Hepatocyte (in vitro differentiated cells): ENCODE data around the gene CLECL1. TPM values are rescaled to one million over a fixed set of nuclear protein-coding genes. Genes with fewer than 3 reads are reported as not detected.
"Not testable (repeated sequence)": the region's sequence is repeated elsewhere in the genome, so short reads cannot be mapped to it uniquely, and the experiment has no call there.

Experiments used
- DNase-seq: peaks from one replicate; pipeline ENCODE4 v3.0.0-alpha.2; 2016; ENCODE audit warnings: low spot score
- H2AFZ ChIP-seq: fragments of 200-600 bp; sonication (generic); 2 replicates; pipeline ENCODE4 v1.6.0; 2016; ENCODE audit warnings: antibody characterized with exemption, mild to moderate bottlenecking
- H3K27ac ChIP-seq: fragments of 200-600 bp; sonication (generic); 2 replicates; pipeline ENCODE4 v1.5.1; 2016; ENCODE audit warnings: mild to moderate bottlenecking
- H3K27me3 ChIP-seq: fragments of 200-600 bp; sonication (generic); 2 replicates; pipeline ENCODE4 v1.6.1; 2016
- H3K36me3 ChIP-seq: fragments of 200-600 bp; sonication (generic); replicated peaks from 2 replicates; pipeline ENCODE4 v1.5.1; 2016; ENCODE audit warnings: low read depth; ENCODE audit not compliant: insufficient read depth
- H3K4me1 ChIP-seq: fragments of 200-600 bp; sonication (generic); 2 replicates; pipeline ENCODE4 v1.5.1; 2016; ENCODE audit warnings: mild to moderate bottlenecking, moderate library complexity; ENCODE audit not compliant: insufficient read depth
- H3K4me2 ChIP-seq: fragments of 200-600 bp; sonication (generic); 2 replicates; pipeline ENCODE4 v1.6.0; 2016
- H3K4me3 ChIP-seq: fragments of 200-600 bp; sonication (generic); 2 replicates; pipeline ENCODE4 v1.5.1; 2016; ENCODE audit warnings: mild to moderate bottlenecking
- H3K79me2 ChIP-seq: fragments of 200-600 bp; sonication (generic); 2 replicates; pipeline ENCODE4 v1.6.0; 2017; ENCODE audit warnings: mild to moderate bottlenecking
- H3K9me2 ChIP-seq: fragments of 200-600 bp; sonication (generic); replicated peaks from 2 replicates; pipeline ENCODE4 v1.6.0; 2017; ENCODE audit warnings: mild to moderate bottlenecking; ENCODE audit not compliant: insufficient read depth
- H3K9me3 ChIP-seq: fragments of 200-600 bp; sonication (generic); 2 replicates; pipeline ENCODE4 v1.5.1; 2016; ENCODE audit warnings: low read depth, mild to moderate bottlenecking
- H4K20me1 ChIP-seq: fragments of 200-600 bp; sonication (generic); 2 replicates; pipeline ENCODE4 v1.6.0; 2016; ENCODE audit warnings: mild to moderate bottlenecking; ENCODE audit not compliant: insufficient read depth, poor library complexity, severe bottlenecking
- EZH2 ChIP-seq: fragments of 200-600 bp; sonication (generic); IDR thresholded peaks from 2 replicates; pipeline ENCODE4 v1.6.1; 2016; ENCODE audit warnings: antibody characterized with exemption, mild to moderate bottlenecking, borderline replicate concordance
- EZH2phosphoT487 ChIP-seq: fragments of 200-600 bp; sonication (generic); IDR thresholded peaks from one replicate; pipeline ENCODE4 v1.6.1; 2018; ENCODE audit warnings: antibody characterized with exemption, mild to moderate bottlenecking, low read depth, moderate library complexity; ENCODE audit not compliant: unreplicated experiment, severe bottlenecking
- WGBS: methylation state at CpG from one replicate; pipeline ENCODE4 v1.1.6; 2016; ENCODE audit warnings: low lambda C conversion rate; ENCODE audit errors: missing lambda C conversion rate; 5-methylcytosine and 5-hydroxymethylcytosine counted together
- polyA plus RNA-seq: library from polyadenylated mRNA; unstranded; fragments of >200 nt; fragmentation: Nextera tagmentation; extraction: Ambion mirVana; gene quantifications from 2 replicates; pipeline ENCODE4 v1.2.1, GENCODE V29; 2016
- total RNA-seq: library from RNA; depleted of rRNA; stranded (reverse); fragments of >200 nt; gene quantifications from 2 replicates; pipeline ENCODE4 v1.2.3, GENCODE V29; 2014
- TF ChIP-seq, protein P1 (sequence below): fragments of 200-600 bp; sonication (generic); IDR thresholded peaks from 2 replicates; pipeline ENCODE4 v1.5.1; 2016; ENCODE audit warnings: antibody characterized with exemption, mild to moderate bottlenecking; ENCODE audit not compliant: poor library complexity

CLECL1 gene
- total and polyA plus RNA-seq, 2 experiments from 2014 or later: not detected

GRCh38 chr12:9740106-9740750 lies 7.3 kb upstream of the CLECL1 start:
- Histone ChIP-seq H4K20me1 (no peaks in the 10 kb centered on the region), H3K4me3 (no peak overlapping the region), H3K9me3 (no peaks in the 10 kb centered on the region), H3K4me2 (no peak overlapping the region), H3K27me3 (no peaks in the 10 kb centered on the region), H2AFZ (no peak overlapping the region), H3K9me2 (no peaks in the 10 kb centered on the region), H3K36me3 (no peaks in the 10 kb centered on the region), H3K27ac (no peak overlapping the region), H3K79me2 (no peaks in the 10 kb centered on the region), H3K4me1 (peaks cover 4% of the 10 kb centered on the region)
- TF ChIP-seq EZH2phosphoT487: no peak
- 90% methylated on average over 7 of the region's 7 CpGs for WGBS
- no peak for DNase-seq

GRCh38 chr12:9739404-9740105 lies 6.7 kb upstream of the CLECL1 start:
- DNase-seq, H4K20me1 ChIP-seq, H3K4me1 ChIP-seq, H3K27me3 ChIP-seq, H3K36me3 ChIP-seq, H2AFZ ChIP-seq, H3K4me3 ChIP-seq, H3K27ac ChIP-seq, H3K4me2 ChIP-seq, H3K9me2 ChIP-seq, H3K9me3 ChIP-seq, H3K79me2 ChIP-seq: not testable (repeated sequence)
- WGBS: 98% methylated on average over 28 of the region's 54 CpGs

- H3K9me2 ChIP-seq, H2AFZ ChIP-seq, H3K27ac ChIP-seq, DNase-seq, H3K79me2 ChIP-seq, H3K4me3 ChIP-seq, H3K4me2 ChIP-seq, H3K4me1 ChIP-seq, H3K9me3 ChIP-seq, H4K20me1 ChIP-seq, H3K27me3 ChIP-seq, H3K36me3 ChIP-seq: not testable (repeated sequence)
- 94% methylated on average over 14 of the region's 14 CpGs for WGBS
These were observed 6.0 kb upstream of the CLECL1 start for GRCh38 chr12:9738905-9739304.

- Histone ChIP-seq H3K79me2 (no peaks in the 10 kb centered on the region), H3K27ac (no peak overlapping the region), H3K36me3 (no peaks in the 10 kb centered on the region), H3K9me3 (no peaks in the 10 kb centered on the region), H3K27me3 (no peaks in the 10 kb centered on the region), H2AFZ (no peak overlapping the region), H3K4me2 (no peak overlapping the region), H3K9me2 (no peaks in the 10 kb centered on the region), H3K4me1 (no peaks in the 10 kb centered on the region), H4K20me1 (no peaks in the 10 kb centered on the region), H3K4me3 (no peak overlapping the region)
- DNase-seq: no peak
- WGBS: 69% methylated on average over 3 of the region's 3 CpGs
- TF ChIP-seq, protein P1, sequence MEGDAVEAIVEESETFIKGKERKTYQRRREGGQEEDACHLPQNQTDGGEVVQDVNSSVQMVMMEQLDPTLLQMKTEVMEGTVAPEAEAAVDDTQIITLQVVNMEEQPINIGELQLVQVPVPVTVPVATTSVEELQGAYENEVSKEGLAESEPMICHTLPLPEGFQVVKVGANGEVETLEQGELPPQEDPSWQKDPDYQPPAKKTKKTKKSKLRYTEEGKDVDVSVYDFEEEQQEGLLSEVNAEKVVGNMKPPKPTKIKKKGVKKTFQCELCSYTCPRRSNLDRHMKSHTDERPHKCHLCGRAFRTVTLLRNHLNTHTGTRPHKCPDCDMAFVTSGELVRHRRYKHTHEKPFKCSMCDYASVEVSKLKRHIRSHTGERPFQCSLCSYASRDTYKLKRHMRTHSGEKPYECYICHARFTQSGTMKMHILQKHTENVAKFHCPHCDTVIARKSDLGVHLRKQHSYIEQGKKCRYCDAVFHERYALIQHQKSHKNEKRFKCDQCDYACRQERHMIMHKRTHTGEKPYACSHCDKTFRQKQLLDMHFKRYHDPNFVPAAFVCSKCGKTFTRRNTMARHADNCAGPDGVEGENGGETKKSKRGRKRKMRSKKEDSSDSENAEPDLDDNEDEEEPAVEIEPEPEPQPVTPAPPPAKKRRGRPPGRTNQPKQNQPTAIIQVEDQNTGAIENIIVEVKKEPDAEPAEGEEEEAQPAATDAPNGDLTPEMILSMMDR: no peak
- no peak for TF ChIP-seq EZH2phosphoT487
- TF ChIP-seq EZH2: no peak
These were observed 4.2 kb upstream of the CLECL1 start for GRCh38 chr12:9736936-9737705.
